ENCODE data around the gene KCNK18. TPM values are rescaled to one million over a fixed set of nuclear protein-coding genes. Genes with fewer than 3 reads are reported as not detected.

KCNK18 gene
- total RNA-seq, 1 donor from 2014 or later = not detected

GRCh38 chr10:117237401-117237991, 40.2 kb downstream of the KCNK18 start:
- no peaks in the 10 kb centered on the region for H3K9me3 Mint-ChIP-seq
- DNase-seq (ENCODE audit: extremely low spot score, unreplicated experiment) = no peak
- H3K27ac Mint-ChIP-seq = no peak overlapping the region
- H3K27me3 Mint-ChIP-seq = peaks cover 82% of the 10 kb centered on the region
- no peaks in the 10 kb centered on the region for H3K36me3 Mint-ChIP-seq
- H3K4me1 Mint-ChIP-seq (ENCODE audit: unreplicated experiment) = peaks cover 4% of the 10 kb centered on the region
- TF ChIP-seq, protein P1, sequence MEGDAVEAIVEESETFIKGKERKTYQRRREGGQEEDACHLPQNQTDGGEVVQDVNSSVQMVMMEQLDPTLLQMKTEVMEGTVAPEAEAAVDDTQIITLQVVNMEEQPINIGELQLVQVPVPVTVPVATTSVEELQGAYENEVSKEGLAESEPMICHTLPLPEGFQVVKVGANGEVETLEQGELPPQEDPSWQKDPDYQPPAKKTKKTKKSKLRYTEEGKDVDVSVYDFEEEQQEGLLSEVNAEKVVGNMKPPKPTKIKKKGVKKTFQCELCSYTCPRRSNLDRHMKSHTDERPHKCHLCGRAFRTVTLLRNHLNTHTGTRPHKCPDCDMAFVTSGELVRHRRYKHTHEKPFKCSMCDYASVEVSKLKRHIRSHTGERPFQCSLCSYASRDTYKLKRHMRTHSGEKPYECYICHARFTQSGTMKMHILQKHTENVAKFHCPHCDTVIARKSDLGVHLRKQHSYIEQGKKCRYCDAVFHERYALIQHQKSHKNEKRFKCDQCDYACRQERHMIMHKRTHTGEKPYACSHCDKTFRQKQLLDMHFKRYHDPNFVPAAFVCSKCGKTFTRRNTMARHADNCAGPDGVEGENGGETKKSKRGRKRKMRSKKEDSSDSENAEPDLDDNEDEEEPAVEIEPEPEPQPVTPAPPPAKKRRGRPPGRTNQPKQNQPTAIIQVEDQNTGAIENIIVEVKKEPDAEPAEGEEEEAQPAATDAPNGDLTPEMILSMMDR (conservative IDR thresholded peaks at IDR 0.05) = no peak
- no peak overlapping the region for H3K4me3 Mint-ChIP-seq

- Mint-ChIP-seq H3K9me3 (no peaks in the 10 kb centered on the region), H3K4me1 (ENCODE audit: unreplicated experiment) (peaks cover 4% of the 10 kb centered on the region), H3K27ac (no peak overlapping the region), H3K36me3 (no peaks in the 10 kb centered on the region), H3K4me3 (peak overlapping the region; percentile 32), H3K27me3 (peaks cover 83% of the 10 kb centered on the region)
- no peak for DNase-seq (ENCODE audit: extremely low spot score, unreplicated experiment)
- TF ChIP-seq, protein P1 (conservative IDR thresholded peaks at IDR 0.05) = no peak
These were observed 41.8 kb downstream of the KCNK18 start for GRCh38 chr10:117239051-117239450.

- Mint-ChIP-seq H3K27me3 (peaks cover 83% of the 10 kb centered on the region), H3K27ac (no peak overlapping the region), H3K9me3 (no peaks in the 10 kb centered on the region), H3K4me3 (peak overlapping the region; percentile 53), H3K4me1 (ENCODE audit: unreplicated experiment) (peaks cover 4% of the 10 kb centered on the region), H3K36me3 (no peaks in the 10 kb centered on the region)
- DNase-seq (ENCODE audit: extremely low spot score, unreplicated experiment) = no peak
- TF ChIP-seq, protein P1 (conservative IDR thresholded peaks at IDR 0.05) = no peak
These were observed 42.7 kb downstream of the KCNK18 start for GRCh38 chr10:117239721-117240620.

GRCh38 chr10:117240621-117241529, 43.6 kb downstream of the KCNK18 start, which contains the start of gene SLC18A2:
SLC18A2 (plus strand) TSS chr10:117241114; CDS start chr10:117241694, 580 bp downstream.
- H3K27me3 Mint-ChIP-seq = peaks cover 82% of the 10 kb centered on the region
- H3K9me3 Mint-ChIP-seq = no peaks in the 10 kb centered on the region
- peak within 1 kb of the TSS; percentile 84 for H3K4me3 Mint-ChIP-seq
- no peaks in the 10 kb centered on the region for H3K36me3 Mint-ChIP-seq
- TF ChIP-seq, protein P1 (conservative IDR thresholded peaks at IDR 0.05) = no peak
- DNase-seq (ENCODE audit: extremely low spot score, unreplicated experiment) = no peak
- no peak within 1 kb of the TSS for H3K27ac Mint-ChIP-seq
- peaks cover 4% of the 10 kb centered on the region for H3K4me1 Mint-ChIP-seq (ENCODE audit: unreplicated experiment)
